CD14-positive monocyte (primary cell): Measurements from ENCODE around the gene ATL3. TPM values are rescaled to one million over a fixed set of nuclear protein-coding genes. Genes with fewer than 3 reads are reported as not detected.

Experiments used
- DNase-seq, 3 donors: peaks; one replicate each; pipeline ENCODE4 v3.0.0-alpha.2; 2011 to 2022
- H2AFZ ChIP-seq: 2 replicates; pipeline ENCODE4 v1.6.0; 2012; ENCODE audit warnings: mild to moderate bottlenecking, low read depth, low read length, inconsistent platforms; ENCODE audit not compliant: insufficient read depth, poor library complexity, severe bottlenecking
- H3K27ac ChIP-seq, 2 donors: 1 replicate in 1 of 2; 2 replicates in 1 of 2; pipeline ENCODE4 v1.5.1; 2012 to 2013; ENCODE audit warnings: low read length in 2 of 2, control low read depth in 1 of 2, inconsistent platforms in 1 of 2, low read depth in 1 of 2, mild to moderate bottlenecking in 1 of 2
- H3K27me3 ChIP-seq, 2 donors: one replicate each; pipeline versions ENCODE4 v1.6.0 to v1.6.1; 2011 to 2013; ENCODE audit warnings: low read length in 2 of 2; ENCODE audit not compliant: control insufficient read depth in 2 of 2, insufficient read depth in 2 of 2
- H3K36me3 ChIP-seq, 2 donors: replicated peaks in 1 of 2; 1 replicate in 1 of 2; 2 replicates in 1 of 2; pipeline versions ENCODE4 v1.5.1 to v1.6.1; 2012 to 2013; ENCODE audit warnings: low read length in 2 of 2, control low read depth in 1 of 2, inconsistent platforms in 1 of 2, mild to moderate bottlenecking in 1 of 2; ENCODE audit not compliant: insufficient read depth in 2 of 2, control insufficient read depth in 1 of 2
- H3K4me1 ChIP-seq, 2 donors: 1 replicate in 1 of 2; 2 replicates in 1 of 2; pipeline versions ENCODE4 v1.5.1 to v1.6.1; 2012 to 2013; ENCODE audit warnings: low read length in 2 of 2, control low read depth in 1 of 2, inconsistent platforms in 1 of 2, mild to moderate bottlenecking in 1 of 2, moderate library complexity in 1 of 2; ENCODE audit not compliant: insufficient read depth in 2 of 2, control insufficient read depth in 1 of 2
- H3K4me2 ChIP-seq: replicated peaks from 2 replicates; pipeline ENCODE3; 2012; ENCODE audit warnings: low read length, moderate library complexity, mild to moderate bottlenecking; ENCODE audit not compliant: poor library complexity, severe bottlenecking; ENCODE audit errors: extremely low read depth
- H3K4me3 ChIP-seq, 3 experiments: fragments of 200-600 bp in 1 of 3; sonication (generic) in 1 of 3; replicated peaks in 1 of 3; 1 replicate in 2 of 3; 2 replicates in 1 of 3; pipeline ENCODE4 v1.5.1; 2011 to 2013; ENCODE audit warnings: low read length in 3 of 3, mild to moderate bottlenecking in 3 of 3, control low read depth in 2 of 3, low read depth in 2 of 3, inconsistent platforms in 1 of 3, moderate library complexity in 1 of 3
- H3K79me2 ChIP-seq: 2 replicates; pipeline ENCODE4 v1.6.0; 2012; ENCODE audit warnings: mild to moderate bottlenecking, control low read depth, inconsistent platforms, low read length, moderate library complexity; ENCODE audit not compliant: insufficient read depth
- H3K9ac ChIP-seq: 2 replicates; pipeline ENCODE4 v1.6.0; 2017; ENCODE audit warnings: low read length, mild to moderate bottlenecking; ENCODE audit not compliant: insufficient read depth, poor library complexity, severe bottlenecking
- H3K9me3 ChIP-seq, 2 donors: replicated peaks in 1 of 2; 1 replicate in 1 of 2; 2 replicates in 1 of 2; pipeline versions ENCODE4 v1.5.1 to v1.6.1; 2012 to 2013; ENCODE audit warnings: low read length in 2 of 2, control low read depth in 1 of 2; ENCODE audit not compliant: control insufficient read depth in 1 of 2, insufficient read depth in 1 of 2
- H4K20me1 ChIP-seq: 2 replicates; pipeline ENCODE4 v1.6.0; 2012; ENCODE audit warnings: mild to moderate bottlenecking, low read length, control low read depth, moderate library complexity; ENCODE audit not compliant: insufficient read depth
- H3K27ac Mint-ChIP-seq, 7 donors: one replicate each; pipeline ENCODE4 v1.8.0; 2020; ENCODE audit warnings: mild to moderate bottlenecking in 7 of 7, mixed read lengths in 7 of 7, moderate library complexity in 6 of 7, inconsistent platforms in 2 of 7
- H3K27me3 Mint-ChIP-seq, 3 donors: one replicate each; pipeline ENCODE4 v1.8.0; 2021 to 2022; ENCODE audit warnings: low read depth in 3 of 3, mild to moderate bottlenecking in 3 of 3, mixed read lengths in 3 of 3, moderate library complexity in 3 of 3, inconsistent platforms in 1 of 3
- H3K36me3 Mint-ChIP-seq, 2 donors: one replicate each; pipeline ENCODE4 v1.8.0; 2020; ENCODE audit warnings: mixed read lengths in 2 of 2, inconsistent platforms in 1 of 2, mild to moderate bottlenecking in 1 of 2
- H3K4me1 Mint-ChIP-seq: one replicate; pipeline ENCODE4 v1.8.0; 2020; ENCODE audit warnings: mild to moderate bottlenecking, mixed read lengths
- H3K4me3 Mint-ChIP-seq, 2 donors: one replicate each; pipeline ENCODE4 v1.8.0; 2020; ENCODE audit warnings: mild to moderate bottlenecking in 2 of 2, mixed read lengths in 2 of 2, moderate library complexity in 1 of 2
- H3K9me3 Mint-ChIP-seq, 7 donors: one replicate each; pipeline ENCODE4 v1.8.0; 2020 to 2022; ENCODE audit warnings: mixed read lengths in 7 of 7, mild to moderate bottlenecking in 6 of 7, moderate library complexity in 6 of 7, inconsistent platforms in 2 of 7
- WGBS: methylation state at CpG from one replicate; pipeline ENCODE4 v1.1.5; 2013; ENCODE audit warnings: missing lambda C conversion rate; ENCODE audit not compliant: insufficient coverage; 5-methylcytosine and 5-hydroxymethylcytosine counted together
- intact Hi-C, 2 donors: fragments of 100-400 bp; cut with micrococcal nuclease; formaldehyde crosslinking; loops; one replicate each; pipeline versions ENCODE4 v1.15.0 to v1.15.1; 2023
- polyA plus RNA-seq, 3 donors: library from polyadenylated mRNA; depleted of rRNA in 1 of 3; unstranded in 2 of 3; stranded (reverse) in 1 of 3; fragments of 300-500 nt in 2 of 3; fragments of >200 nt in 1 of 3; fragmentation: Illumina TruSeq in 2 of 3; gene quantifications; 1 replicate in 2 of 3; 2 replicates in 1 of 3; pipeline ENCODE4 v1.2.3, GENCODE V29; 2012 to 2021
- TF ChIP-seq, protein P1 (sequence below): fragments of 200-600 bp; IDR thresholded peaks from one replicate; pipeline ENCODE4 v1.8.0; 2022; ENCODE audit warnings: antibody characterized with exemption, mild to moderate bottlenecking

The ATL3 gene
- polyA plus RNA-seq, 3 donors, result 10.6 to 25.5 (median 22.7) TPM

DNA sequence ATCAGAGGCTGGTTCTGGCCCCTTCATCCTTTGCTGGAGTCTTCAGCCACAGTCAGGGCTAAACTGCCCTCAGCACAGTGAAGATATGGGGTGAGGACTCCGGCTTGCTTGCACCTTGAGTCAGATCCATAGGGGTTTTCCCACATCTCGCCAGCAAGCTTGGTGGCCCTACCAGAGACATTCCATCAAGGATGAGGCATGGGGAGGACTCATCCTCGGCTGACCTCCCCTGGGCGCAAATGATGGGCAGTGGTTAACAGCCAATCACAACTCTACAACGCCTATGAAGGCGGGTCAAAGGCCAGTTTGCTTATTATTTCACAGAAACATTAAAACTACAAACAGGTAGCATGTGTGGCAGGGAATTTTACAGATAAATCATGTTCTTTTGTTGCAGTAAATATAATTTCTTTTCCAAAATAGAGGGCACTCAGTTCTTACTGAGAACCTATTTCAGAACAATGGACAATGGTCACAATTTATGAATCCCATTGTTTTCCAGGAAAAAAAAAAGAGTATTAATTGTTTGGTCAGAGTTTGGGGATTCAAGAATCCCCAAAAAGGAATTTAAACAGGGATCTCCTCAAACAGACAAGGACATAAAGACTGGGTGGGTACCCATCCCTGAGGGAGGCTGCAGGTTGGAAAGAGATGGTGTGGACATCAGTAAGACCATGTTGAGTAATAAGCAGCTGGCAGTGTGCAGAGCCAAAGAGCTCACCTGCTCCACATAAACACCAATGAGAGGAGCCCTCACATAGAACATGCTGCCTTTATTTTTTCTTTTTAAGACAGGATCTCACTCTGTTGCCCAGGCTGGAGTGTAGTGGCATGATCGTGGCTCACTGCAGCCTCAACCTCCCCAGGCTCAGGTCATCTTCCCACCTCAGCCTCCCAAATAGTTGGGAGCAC lies 71.7 kb downstream of the ATL3 start:
- intact Hi-C loops, result no loop called here

DNA sequence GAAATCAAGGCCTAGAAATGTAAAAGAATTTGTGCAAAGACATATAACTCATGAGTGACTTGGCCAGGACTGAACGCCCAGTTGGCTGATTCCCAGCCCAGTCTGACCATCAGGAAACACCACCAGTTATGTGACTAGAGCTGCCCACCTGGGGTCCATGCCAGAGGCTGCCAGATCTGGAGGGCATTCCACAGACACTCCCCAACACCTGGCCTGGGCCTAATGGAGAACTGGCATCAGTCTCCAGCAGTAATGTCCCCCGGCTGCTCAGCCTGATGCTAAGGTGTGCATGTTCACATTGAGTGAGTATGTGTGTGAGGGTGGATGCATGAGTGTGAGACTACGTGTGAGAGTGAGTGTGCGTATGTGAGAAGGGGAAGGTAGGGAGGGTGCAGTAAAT lies 72.6 kb downstream of the ATL3 start:
- H3K4me3 Mint-ChIP-seq, result no peak overlapping the region
- Histone ChIP-seq H3K27me3 (no peaks in the 10 kb centered on the region), H3K4me3 (no peak overlapping the region), H4K20me1 (no peaks in the 10 kb centered on the region), H3K9ac (no peak overlapping the region), H3K79me2 (no peaks in the 10 kb centered on the region), H3K9me3 (no peaks in the 10 kb centered on the region), H3K4me2 (no peak overlapping the region), H3K36me3 (no peaks in the 10 kb centered on the region), H2AFZ (no peak overlapping the region), H3K27ac (no peak overlapping the region), H3K4me1 (no peaks in the 10 kb centered on the region)
- 86% methylated on average over 3 of the region's 4 CpGs for WGBS
- peaks cover 0 to 3% (median 0%) of the 10 kb centered on the region in 7 donors for H3K9me3 Mint-ChIP-seq
- H3K27ac Mint-ChIP-seq, result no peak overlapping the region
- H3K4me1 Mint-ChIP-seq, result peaks cover 4% of the 10 kb centered on the region
- intact Hi-C loops, result no loop called here
- H3K27me3 Mint-ChIP-seq, result peaks cover 3 to 5% (median 3%) of the 10 kb centered on the region in 3 donors
- H3K36me3 Mint-ChIP-seq, result peaks cover 0 to 28% of the 10 kb centered on the region in 2 donors
- no peak for DNase-seq
- TF ChIP-seq, protein P1, sequence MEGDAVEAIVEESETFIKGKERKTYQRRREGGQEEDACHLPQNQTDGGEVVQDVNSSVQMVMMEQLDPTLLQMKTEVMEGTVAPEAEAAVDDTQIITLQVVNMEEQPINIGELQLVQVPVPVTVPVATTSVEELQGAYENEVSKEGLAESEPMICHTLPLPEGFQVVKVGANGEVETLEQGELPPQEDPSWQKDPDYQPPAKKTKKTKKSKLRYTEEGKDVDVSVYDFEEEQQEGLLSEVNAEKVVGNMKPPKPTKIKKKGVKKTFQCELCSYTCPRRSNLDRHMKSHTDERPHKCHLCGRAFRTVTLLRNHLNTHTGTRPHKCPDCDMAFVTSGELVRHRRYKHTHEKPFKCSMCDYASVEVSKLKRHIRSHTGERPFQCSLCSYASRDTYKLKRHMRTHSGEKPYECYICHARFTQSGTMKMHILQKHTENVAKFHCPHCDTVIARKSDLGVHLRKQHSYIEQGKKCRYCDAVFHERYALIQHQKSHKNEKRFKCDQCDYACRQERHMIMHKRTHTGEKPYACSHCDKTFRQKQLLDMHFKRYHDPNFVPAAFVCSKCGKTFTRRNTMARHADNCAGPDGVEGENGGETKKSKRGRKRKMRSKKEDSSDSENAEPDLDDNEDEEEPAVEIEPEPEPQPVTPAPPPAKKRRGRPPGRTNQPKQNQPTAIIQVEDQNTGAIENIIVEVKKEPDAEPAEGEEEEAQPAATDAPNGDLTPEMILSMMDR, result no peak

More for the DNA sequence above, 71.7 kb downstream of the ATL3 start:
- H3K27ac ChIP-seq, result no peak overlapping the region
- TF ChIP-seq, protein P1, result no peak
- H3K4me2 ChIP-seq, result no peak overlapping the region
- peaks cover 0 to 3% (median 0%) of the 10 kb centered on the region in 7 donors for H3K9me3 Mint-ChIP-seq
- peaks cover 0 to 25% of the 10 kb centered on the region in 2 donors for H3K36me3 Mint-ChIP-seq
- no peaks in the 10 kb centered on the region for H4K20me1 ChIP-seq
- no peak overlapping the region for H3K9ac ChIP-seq
- 83% methylated on average over 2 of the region's 7 CpGs for WGBS
- no peaks in the 10 kb centered on the region for H3K4me1 Mint-ChIP-seq
- no peaks in the 10 kb centered on the region for H3K36me3 ChIP-seq
- no peaks in the 10 kb centered on the region for H3K4me1 ChIP-seq
- H3K27me3 ChIP-seq, result no peaks in the 10 kb centered on the region
- H3K27me3 Mint-ChIP-seq, result peaks cover 2 to 5% (median 3%) of the 10 kb centered on the region in 3 donors
- no peak overlapping the region for H3K27ac Mint-ChIP-seq
- H3K4me3 Mint-ChIP-seq, result no peak overlapping the region
- DNase-seq, result peak in 1 of 3 donors; percentile 37
- H3K4me3 ChIP-seq, result no peak overlapping the region
- H3K9me3 ChIP-seq, result no peaks in the 10 kb centered on the region
- H2AFZ ChIP-seq, result no peak overlapping the region
- no peaks in the 10 kb centered on the region for H3K79me2 ChIP-seq
